GM23338 (cell line): ENCODE data around the gene TM7SF3. TPM values are rescaled to one million over a fixed set of nuclear protein-coding genes. Genes with fewer than 3 reads are reported as not detected.

ENCODE experiments used
- ATAC-seq: fragments of 200-7000 bp; cut with Tn5 transposase; 3 replicates; pipeline ENCODE4 v1.9.1; 2020
- DNase-seq: peaks from one replicate; pipeline ENCODE4 v3.0.0-alpha.2; 2015; ENCODE audit warnings: low spot score
- H2AFZ ChIP-seq: fragments of 200-600 bp; sonication (generic); 2 replicates; pipeline ENCODE4 v1.8.0; 2016; ENCODE audit warnings: antibody characterized with exemption, mild to moderate bottlenecking, moderate library complexity
- H3F3A ChIP-seq: fragments of 200-600 bp; sonication (generic); replicated peaks from 2 replicates; pipeline ENCODE4 v1.8.0; 2017; ENCODE audit warnings: antibody characterized with exemption, mixed run types, low read depth
- H3K27ac ChIP-seq: fragments of 200-600 bp; sonication (generic); 2 replicates; pipeline ENCODE4 v1.6.1; 2016; ENCODE audit warnings: low read depth
- H3K27me3 ChIP-seq: fragments of 200-600 bp; sonication (generic); 2 replicates; pipeline ENCODE4 v1.8.0; 2016; ENCODE audit warnings: mild to moderate bottlenecking, mixed run types, moderate library complexity; ENCODE audit not compliant: insufficient read depth
- H3K36me3 ChIP-seq: fragments of 200-600 bp; sonication (generic); 2 replicates; pipeline ENCODE4 v1.8.0; 2016; ENCODE audit warnings: mild to moderate bottlenecking; ENCODE audit not compliant: insufficient read depth
- H3K4me1 ChIP-seq: fragments of 200-600 bp; sonication (generic); 2 replicates; pipeline ENCODE4 v1.8.0; 2016; ENCODE audit warnings: mild to moderate bottlenecking, moderate library complexity; ENCODE audit not compliant: insufficient read depth
- H3K4me2 ChIP-seq: fragments of 200-600 bp; sonication (generic); 2 replicates; pipeline ENCODE4 v1.7.1; 2017; ENCODE audit warnings: mixed run types
- H3K4me3 ChIP-seq: fragments of 200-600 bp; sonication (generic); 2 replicates; pipeline ENCODE4 v1.6.1; 2016; ENCODE audit warnings: mixed run types
- H3K79me2 ChIP-seq: fragments of 200-600 bp; sonication (generic); replicated peaks from 2 replicates; pipeline ENCODE4 v1.8.0; 2017; ENCODE audit warnings: mild to moderate bottlenecking; ENCODE audit not compliant: insufficient read depth
- H3K9me2 ChIP-seq: fragments of 200-600 bp; sonication (generic); 2 replicates; pipeline ENCODE4 v1.8.0; 2017; ENCODE audit not compliant: insufficient read depth
- H4K20me1 ChIP-seq: fragments of 200-600 bp; sonication (generic); replicated peaks from 2 replicates; pipeline ENCODE4 v1.8.0; 2017; ENCODE audit warnings: mild to moderate bottlenecking; ENCODE audit not compliant: insufficient read depth
- H3K27ac Mint-ChIP-seq: 2 replicates; pipeline ENCODE4 v1.8.0; 2020; ENCODE audit warnings: inconsistent platforms, mild to moderate bottlenecking, moderate library complexity, mixed read lengths
- H3K27me3 Mint-ChIP-seq: 3 replicates; pipeline ENCODE4 v1.8.0; 2022; ENCODE audit warnings: low read depth, mild to moderate bottlenecking, moderate library complexity, mixed read lengths, inconsistent platforms; ENCODE audit not compliant: insufficient read depth, poor library complexity
- H3K36me3 Mint-ChIP-seq: 3 replicates; pipeline ENCODE4 v1.8.0; 2021; ENCODE audit warnings: low read depth, mild to moderate bottlenecking, inconsistent platforms, moderate library complexity, mixed read lengths
- H3K4me1 Mint-ChIP-seq: 3 replicates; pipeline ENCODE4 v1.8.0; 2020; ENCODE audit warnings: mild to moderate bottlenecking, inconsistent platforms, mixed read lengths
- H3K4me3 Mint-ChIP-seq: 3 replicates; pipeline ENCODE4 v1.8.0; 2021; ENCODE audit warnings: moderate library complexity, mild to moderate bottlenecking, inconsistent platforms, mixed read lengths
- H3K9me3 Mint-ChIP-seq: 3 replicates; pipeline ENCODE4 v1.8.0; 2020; ENCODE audit warnings: moderate library complexity, mild to moderate bottlenecking, inconsistent platforms, mixed read lengths
- CREB1 ChIP-seq: fragments of 250-450 bp; sonication (Bioruptor Pico); IDR thresholded peaks from 2 replicates; pipeline ENCODE4 v1.5.0; 2020; ENCODE audit warnings: low read depth, mild to moderate bottlenecking, moderate library complexity
- CTCF ChIP-seq, 2 experiments: fragments of 200-600 bp in 1 of 2; sonication (generic) in 1 of 2; conservative IDR thresholded peaks; 2 replicates each; pipeline versions ENCODE4 v1.5.1 to v1.6.1; 2016 to 2017; ENCODE audit warnings: antibody characterized with exemption in 2 of 2, low read depth in 2 of 2, mild to moderate bottlenecking in 2 of 2, moderate library complexity in 1 of 2
- ETS1 ChIP-seq: IDR thresholded peaks from 2 replicates; pipeline ENCODE4 v1.6.1; 2016; ENCODE audit warnings: antibody characterized with exemption
- EZH2 ChIP-seq: fragments of 200-600 bp; sonication (generic); IDR thresholded peaks from one replicate; pipeline ENCODE4 v1.8.0; 2017; ENCODE audit warnings: antibody characterized with exemption, mild to moderate bottlenecking, low read depth; ENCODE audit not compliant: unreplicated experiment
- EZH2phosphoT487 ChIP-seq: fragments of 200-600 bp; sonication (generic); IDR thresholded peaks from one replicate; pipeline ENCODE4 v1.8.1; 2018; ENCODE audit warnings: antibody characterized with exemption; ENCODE audit not compliant: unreplicated experiment
- JUNB ChIP-seq: IDR thresholded peaks from one replicate; pipeline ENCODE4 v1.6.1; 2016; ENCODE audit warnings: antibody characterized with exemption; ENCODE audit not compliant: unreplicated experiment
- NANOG ChIP-seq: IDR thresholded peaks from 2 replicates; pipeline ENCODE4 v1.6.1; 2016; ENCODE audit warnings: antibody characterized with exemption, borderline replicate concordance
- POLR2AphosphoS5 ChIP-seq: IDR thresholded peaks from 2 replicates; pipeline ENCODE4 v1.6.1; 2016; ENCODE audit warnings: antibody characterized with exemption, low read depth
- REST ChIP-seq: IDR thresholded peaks from one replicate; pipeline ENCODE4 v1.6.1; 2018; ENCODE audit warnings: antibody characterized with exemption; ENCODE audit not compliant: unreplicated experiment
- STAT1 ChIP-seq: IDR thresholded peaks from one replicate; pipeline ENCODE4 v1.6.1; 2016; ENCODE audit warnings: antibody characterized with exemption; ENCODE audit not compliant: unreplicated experiment
- ZNF114 ChIP-seq: fragments of 250-450 bp; sonication (Bioruptor Pico); IDR thresholded peaks from 2 replicates; pipeline ENCODE4 v1.5.0; 2020; ENCODE audit warnings: mild to moderate bottlenecking, moderate library complexity
- ZNF331 ChIP-seq: fragments of 250-450 bp; sonication (Bioruptor Pico); IDR thresholded peaks from 2 replicates; pipeline ENCODE4 v1.5.0; 2020; ENCODE audit warnings: low read depth, mild to moderate bottlenecking, moderate library complexity
- polyA plus RNA-seq: library from polyadenylated mRNA; unstranded; fragments of >200 nt; fragmentation: Nextera tagmentation; extraction: Ambion mirVana; gene quantifications from 2 replicates; pipeline ENCODE4 v1.2.1, GENCODE V29; 2016
- total RNA-seq: library from RNA; depleted of rRNA; stranded (reverse); fragments of >200 nt; shearing (Covaris generic); gene quantifications from 2 replicates; pipeline ENCODE4 v1.2.3, GENCODE V29; 2014
- TF ChIP-seq, protein P1 (sequence below): fragments of 250-450 bp; sonication (Bioruptor Pico); IDR thresholded peaks from 2 replicates; pipeline ENCODE4 v1.5.0; 2020; ENCODE audit warnings: mild to moderate bottlenecking, moderate library complexity

Gene TM7SF3
- total and polyA plus RNA-seq, 2 experiments from 2014 or later = 30.3 to 121 TPM

- H3K27me3 Mint-ChIP-seq = no peaks in the 10 kb centered on the region
Measured at GRCh38 chr12:26961803-26962202, 52.4 kb downstream of the TM7SF3 start.

More at GRCh38 chr12:26961803-26962202, 52.4 kb downstream of the TM7SF3 start:
- H2AFZ ChIP-seq = no peak overlapping the region
- ATAC-seq (no peak), DNase-seq (no peak)
- Mint-ChIP-seq H3K4me3 (no peak overlapping the region), H3K9me3 (no peaks in the 10 kb centered on the region), H3K4me1 (no peaks in the 10 kb centered on the region), H3K36me3 (peaks cover 20% of the 10 kb centered on the region), H3K27ac (no peak overlapping the region)
- H3K36me3 ChIP-seq = peaks cover 25% of the 10 kb centered on the region; the same call in 1 of the 2 replicates
- H3K4me1 ChIP-seq = no peaks in the 10 kb centered on the region
- H3F3A ChIP-seq = no peaks in the 10 kb centered on the region
- H3K27me3 ChIP-seq = no peaks in the 10 kb centered on the region
- no peaks in the 10 kb centered on the region for H3K79me2 ChIP-seq
- H3K4me2 ChIP-seq = no peak overlapping the region
- TF ChIP-seq NANOG = no peak
- no peak for TF ChIP-seq REST
- no peak for TF ChIP-seq ETS1
- no peak for TF ChIP-seq CTCF (conservative IDR thresholded peaks at IDR 0.05; ENCODE audit: low read depth in 2 of 2)
- TF ChIP-seq ZNF331 (CRISPR knock-in tag) = no peak
- no peak for TF ChIP-seq JUNB
- no peak for TF ChIP-seq POLR2AphosphoS5
- TF ChIP-seq CREB1 (CRISPR knock-in tag) = no peak
- no peak for TF ChIP-seq ZNF114 (CRISPR knock-in tag)
- no peak for TF ChIP-seq STAT1
- TF ChIP-seq, protein P1, sequence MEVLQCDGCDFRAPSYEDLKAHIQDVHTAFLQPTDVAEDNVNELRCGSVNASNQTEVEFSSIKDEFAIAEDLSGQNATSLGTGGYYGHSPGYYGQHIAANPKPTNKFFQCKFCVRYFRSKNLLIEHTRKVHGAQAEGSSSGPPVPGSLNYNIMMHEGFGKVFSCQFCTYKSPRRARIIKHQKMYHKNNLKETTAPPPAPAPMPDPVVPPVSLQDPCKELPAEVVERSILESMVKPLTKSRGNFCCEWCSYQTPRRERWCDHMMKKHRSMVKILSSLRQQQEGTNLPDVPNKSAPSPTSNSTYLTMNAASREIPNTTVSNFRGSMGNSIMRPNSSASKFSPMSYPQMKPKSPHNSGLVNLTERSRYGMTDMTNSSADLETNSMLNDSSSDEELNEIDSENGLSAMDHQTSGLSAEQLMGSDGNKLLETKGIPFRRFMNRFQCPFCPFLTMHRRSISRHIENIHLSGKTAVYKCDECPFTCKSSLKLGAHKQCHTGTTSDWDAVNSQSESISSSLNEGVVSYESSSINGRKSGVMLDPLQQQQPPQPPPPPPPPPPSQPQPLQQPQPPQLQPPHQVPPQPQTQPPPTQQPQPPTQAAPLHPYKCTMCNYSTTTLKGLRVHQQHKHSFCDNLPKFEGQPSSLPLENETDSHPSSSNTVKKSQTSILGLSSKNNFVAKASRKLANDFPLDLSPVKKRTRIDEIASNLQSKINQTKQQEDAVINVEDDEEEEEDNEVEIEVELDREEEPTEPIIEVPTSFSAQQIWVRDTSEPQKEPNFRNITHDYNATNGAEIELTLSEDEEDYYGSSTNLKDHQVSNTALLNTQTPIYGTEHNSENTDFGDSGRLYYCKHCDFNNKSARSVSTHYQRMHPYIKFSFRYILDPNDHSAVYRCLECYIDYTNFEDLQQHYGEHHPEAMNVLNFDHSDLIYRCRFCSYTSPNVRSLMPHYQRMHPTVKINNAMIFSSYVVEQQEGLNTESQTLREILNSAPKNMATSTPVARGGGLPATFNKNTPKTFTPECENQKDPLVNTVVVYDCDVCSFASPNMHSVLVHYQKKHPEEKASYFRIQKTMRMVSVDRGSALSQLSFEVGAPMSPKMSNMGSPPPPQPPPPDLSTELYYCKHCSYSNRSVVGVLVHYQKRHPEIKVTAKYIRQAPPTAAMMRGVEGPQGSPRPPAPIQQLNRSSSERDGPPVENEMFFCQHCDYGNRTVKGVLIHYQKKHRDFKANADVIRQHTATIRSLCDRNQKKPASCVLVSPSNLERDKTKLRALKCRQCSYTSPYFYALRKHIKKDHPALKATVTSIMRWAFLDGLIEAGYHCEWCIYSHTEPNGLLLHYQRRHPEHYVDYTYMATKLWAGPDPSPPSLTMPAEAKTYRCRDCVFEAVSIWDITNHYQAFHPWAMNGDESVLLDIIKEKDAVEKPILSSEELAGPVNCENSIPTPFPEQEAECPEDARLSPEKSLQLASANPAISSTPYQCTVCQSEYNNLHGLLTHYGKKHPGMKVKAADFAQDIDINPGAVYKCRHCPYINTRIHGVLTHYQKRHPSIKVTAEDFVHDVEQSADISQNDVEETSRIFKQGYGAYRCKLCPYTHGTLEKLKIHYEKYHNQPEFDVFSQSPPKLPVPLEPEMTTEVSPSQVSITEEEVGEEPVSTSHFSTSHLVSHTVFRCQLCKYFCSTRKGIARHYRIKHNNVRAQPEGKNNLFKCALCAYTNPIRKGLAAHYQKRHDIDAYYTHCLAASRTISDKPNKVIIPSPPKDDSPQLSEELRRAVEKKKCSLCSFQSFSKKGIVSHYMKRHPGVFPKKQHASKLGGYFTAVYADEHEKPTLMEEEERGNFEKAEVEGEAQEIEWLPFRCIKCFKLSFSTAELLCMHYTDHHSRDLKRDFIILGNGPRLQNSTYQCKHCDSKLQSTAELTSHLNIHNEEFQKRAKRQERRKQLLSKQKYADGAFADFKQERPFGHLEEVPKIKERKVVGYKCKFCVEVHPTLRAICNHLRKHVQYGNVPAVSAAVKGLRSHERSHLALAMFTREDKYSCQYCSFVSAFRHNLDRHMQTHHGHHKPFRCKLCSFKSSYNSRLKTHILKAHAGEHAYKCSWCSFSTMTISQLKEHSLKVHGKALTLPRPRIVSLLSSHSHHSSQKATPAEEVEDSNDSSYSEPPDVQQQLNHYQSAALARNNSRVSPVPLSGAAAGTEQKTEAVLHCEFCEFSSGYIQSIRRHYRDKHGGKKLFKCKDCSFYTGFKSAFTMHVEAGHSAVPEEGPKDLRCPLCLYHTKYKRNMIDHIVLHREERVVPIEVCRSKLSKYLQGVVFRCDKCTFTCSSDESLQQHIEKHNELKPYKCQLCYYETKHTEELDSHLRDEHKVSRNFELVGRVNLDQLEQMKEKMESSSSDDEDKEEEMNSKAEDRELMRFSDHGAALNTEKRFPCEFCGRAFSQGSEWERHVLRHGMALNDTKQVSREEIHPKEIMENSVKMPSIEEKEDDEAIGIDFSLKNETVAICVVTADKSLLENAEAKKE (CRISPR knock-in tag) = no peak
- TF ChIP-seq EZH2phosphoT487 = no peak
- no peak for TF ChIP-seq EZH2
- no peak overlapping the region for H3K27ac ChIP-seq
- H3K9me2 ChIP-seq = no peaks in the 10 kb centered on the region
- no peaks in the 10 kb centered on the region for H4K20me1 ChIP-seq
- H3K4me3 ChIP-seq = no peak overlapping the region
